ENCODE data around the gene RABGAP1.

Gene RABGAP1

DNA sequence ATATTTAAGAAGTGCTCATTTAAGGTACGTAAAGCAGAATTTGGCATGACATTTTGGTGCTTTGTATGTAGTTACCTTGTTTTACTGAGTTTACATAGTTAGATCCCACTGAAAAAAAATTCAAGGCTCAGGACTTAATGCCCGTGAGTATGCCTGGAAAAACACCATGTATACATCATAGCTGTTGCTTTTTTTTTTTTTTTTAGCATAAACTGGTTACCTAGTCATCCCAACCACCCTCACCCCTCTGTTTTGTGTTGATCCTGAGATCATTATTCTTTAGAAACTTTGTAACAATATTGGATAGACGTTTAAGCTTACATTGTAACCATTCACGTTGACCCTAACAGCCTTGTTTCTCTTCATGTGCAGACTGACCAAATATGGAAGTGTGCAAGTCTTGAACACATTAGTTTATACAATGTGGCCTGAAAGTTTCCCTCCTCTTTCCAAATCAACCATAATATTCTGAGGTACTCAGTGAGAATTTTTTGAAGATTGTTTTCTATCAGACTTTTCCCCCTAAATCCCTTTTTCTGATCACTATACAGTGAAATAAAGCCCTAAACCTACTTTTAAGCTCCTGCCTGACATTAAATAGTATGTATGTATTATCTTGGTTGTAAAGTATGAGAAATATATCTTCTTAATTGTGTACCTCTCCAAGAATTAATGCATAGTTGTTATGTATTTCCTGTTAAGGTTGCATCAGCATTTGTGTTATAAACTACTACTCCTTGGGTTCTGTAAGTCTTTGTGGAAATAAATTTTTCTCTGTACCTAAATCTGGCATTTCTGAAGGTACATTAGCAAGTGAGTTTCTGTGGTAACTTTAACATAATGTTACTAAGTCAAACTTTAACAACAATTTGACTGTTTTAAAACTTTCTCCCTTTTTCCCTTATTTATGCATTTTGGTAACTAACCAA, 4.4 kb downstream of the RABGAP1 start:
- peak; percentile 31 for DNase-seq

DNA sequence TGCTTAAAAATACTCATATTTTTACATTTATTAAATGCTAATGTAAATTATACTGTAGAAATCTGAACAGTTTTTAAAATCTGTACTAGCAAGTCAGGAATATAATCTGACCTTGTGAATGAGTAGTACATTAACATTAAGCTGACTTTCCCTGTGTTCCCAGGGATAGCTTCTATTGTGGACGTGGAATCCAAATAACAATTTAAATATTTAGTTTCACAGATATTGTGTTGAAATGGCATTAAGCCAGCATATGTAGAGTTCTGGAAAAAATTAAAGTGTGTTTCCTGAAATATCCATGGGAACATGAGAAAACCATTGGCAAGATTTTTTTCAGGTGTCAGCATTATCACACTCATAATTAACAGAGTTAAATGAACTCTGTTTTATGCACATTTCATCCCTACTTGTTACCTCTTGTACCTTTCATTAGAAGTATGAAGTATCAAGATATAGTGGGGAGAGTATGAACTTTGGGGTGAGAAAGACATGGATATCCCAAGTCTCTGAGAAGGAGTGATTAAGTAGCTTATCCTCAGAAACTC, 5.7 kb downstream of the RABGAP1 start:
- DNase-seq: no peak

DNA sequence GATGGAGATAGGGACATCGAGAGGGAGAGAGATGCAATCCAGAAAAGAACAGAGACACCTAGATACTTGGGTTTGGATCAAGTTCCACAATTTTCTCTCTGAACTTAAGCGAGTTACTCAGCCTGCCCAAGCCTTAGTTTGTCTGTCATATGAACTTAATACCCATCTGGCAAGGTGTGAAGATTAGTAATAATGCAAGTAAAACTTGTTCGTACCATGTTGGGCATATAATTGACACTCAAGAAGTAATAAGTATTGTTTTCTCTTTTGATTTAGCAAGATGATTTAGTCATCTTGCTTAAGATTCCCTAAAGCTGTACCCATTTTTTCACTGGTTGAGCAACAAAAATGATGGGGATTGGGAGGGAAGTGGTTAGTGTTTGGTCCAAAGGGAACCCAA, 7.5 kb downstream of the RABGAP1 start:
- DNase-seq: no peak

DNA sequence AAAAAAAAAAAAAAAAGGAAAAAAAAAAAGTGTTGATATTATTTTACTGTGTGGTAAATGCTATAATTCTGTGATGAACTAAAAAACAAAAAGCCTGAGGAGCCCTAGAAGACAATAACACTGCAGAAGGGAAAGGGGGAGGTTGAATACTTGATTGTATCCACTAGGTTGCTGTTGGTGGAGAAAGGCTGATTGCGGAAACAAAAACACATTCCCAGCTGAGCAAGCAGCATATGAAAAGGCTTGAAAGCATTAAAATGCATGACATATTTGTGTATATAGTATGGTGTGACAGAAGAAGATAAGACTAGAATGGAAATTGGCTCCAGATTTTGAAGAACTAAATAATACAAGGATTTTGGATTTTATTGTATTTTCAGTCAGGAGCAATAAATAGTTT, 8.9 kb downstream of the RABGAP1 start:
- DNase-seq: no peak

DNA sequence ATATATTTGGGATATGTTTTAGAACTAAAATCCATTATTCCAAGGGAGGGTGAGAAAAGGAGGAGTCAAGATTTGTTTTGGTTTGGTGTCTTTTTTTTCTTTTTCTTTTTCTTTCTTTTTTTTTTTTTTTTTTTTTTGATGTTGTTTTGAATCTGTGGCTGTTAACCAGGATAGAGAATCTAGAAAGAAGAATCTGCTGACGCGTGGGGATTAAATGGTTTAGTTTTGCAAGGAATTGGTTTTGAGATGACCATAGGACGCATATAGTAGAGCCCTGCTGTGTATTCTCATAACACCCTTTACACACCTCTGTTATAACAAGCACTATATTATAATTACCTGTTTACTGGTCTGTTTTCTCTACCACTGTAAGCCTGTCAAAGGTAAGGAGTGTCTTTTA, 9.4 kb downstream of the RABGAP1 start:
- no peak for DNase-seq

DNA sequence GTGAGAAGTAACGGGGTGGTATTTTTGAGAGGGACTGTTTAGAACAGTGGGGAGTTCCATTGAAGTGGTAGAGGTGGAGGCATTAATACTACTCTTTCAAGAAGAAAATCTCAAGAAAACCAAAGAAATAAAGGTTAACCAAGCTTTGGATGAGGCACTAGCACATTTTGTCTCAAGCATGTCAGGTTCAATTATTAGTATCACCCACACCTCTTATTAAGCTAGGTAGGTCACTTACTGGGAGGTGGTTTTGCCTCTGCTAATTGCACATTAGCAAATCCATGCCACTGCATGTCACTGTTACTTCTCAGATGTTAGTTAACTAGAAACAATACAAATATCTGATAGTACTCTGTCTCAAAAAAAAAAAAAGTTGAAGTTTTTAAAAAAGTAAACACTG, 10.2 kb downstream of the RABGAP1 start:
- DNase-seq: no peak

DNA sequence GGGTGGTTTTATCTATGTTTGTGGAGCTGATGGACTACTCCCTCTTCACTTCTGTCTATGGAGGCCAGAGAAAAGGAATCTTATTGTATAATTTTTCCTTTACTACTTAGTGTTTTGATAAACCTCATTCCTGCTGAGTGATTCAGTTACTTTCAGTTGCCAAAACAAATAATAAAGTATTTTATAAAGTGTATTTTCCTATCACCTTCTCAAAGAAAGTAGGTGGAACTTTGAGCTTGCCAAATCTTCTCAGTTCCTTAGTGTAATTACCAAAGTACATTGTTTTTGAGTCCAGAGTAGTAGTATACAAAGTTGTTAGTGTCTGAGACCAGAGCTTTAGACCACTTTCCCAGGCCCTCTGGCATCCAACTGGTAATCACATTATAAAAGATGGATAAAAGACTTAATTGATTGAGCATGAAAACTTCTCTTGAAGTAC, 13.5 kb downstream of the RABGAP1 start:
- DNase-seq: peak; percentile 40

DNA sequence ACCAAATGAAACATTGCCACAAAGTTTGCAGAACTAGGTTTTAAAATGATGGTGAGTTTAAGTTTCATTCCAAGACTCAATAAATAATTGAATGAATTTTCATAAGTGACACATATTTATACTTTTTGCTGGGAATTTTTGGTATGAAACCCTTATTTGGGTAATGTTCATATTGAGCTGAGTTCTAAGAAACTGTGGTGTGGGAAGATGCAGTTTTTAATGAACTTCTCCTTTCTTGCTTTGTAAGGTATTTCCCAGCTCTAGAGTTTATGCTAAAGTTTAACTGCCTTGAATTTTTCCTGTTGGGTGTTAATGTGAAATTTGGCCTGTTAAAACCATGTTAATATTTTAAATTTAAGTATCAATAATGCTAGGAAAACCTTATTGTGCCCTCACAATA, 15.1 kb downstream of the RABGAP1 start:
- DNase-seq: no peak

DNA sequence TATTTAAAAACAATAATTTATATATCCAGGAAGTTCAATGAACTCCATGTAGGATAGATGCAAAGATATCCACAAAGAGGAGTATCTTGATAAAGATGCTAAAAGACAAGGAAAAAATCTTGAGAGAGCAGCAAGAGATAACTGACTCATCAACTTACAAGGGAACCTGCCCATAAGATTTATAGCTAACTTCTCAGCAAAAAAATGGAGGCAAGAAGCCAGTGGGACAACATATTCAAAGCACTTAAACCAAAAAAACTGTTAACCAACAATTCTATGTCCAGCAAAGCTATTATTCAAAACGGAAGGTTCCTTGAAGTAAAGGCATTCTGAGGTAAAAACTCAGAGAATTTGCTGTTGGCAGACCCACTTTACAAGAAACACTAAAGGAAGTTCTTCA, 20.3 kb downstream of the RABGAP1 start:
- DNase-seq: no peak

DNA sequence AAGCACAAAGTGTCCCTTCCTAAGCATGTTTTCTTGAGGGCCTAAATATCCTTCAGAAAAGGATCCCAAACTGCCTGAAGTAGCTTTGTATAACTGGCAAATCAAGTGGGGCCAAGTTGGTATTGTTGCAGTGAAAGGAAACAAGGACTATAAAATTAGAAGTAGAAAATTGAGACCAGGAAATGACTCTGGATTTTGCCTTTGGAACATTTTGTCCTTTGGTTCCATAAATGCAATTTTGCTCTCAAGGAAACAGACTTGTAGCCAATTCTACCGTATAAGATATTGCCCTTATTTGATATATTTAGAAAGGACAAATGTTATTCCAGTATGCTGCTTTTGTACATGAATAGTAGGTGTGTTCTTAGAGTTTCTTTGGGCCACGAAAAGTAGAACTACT, 34.4 kb downstream of the RABGAP1 start:
- DNase-seq: no peak

DNA sequence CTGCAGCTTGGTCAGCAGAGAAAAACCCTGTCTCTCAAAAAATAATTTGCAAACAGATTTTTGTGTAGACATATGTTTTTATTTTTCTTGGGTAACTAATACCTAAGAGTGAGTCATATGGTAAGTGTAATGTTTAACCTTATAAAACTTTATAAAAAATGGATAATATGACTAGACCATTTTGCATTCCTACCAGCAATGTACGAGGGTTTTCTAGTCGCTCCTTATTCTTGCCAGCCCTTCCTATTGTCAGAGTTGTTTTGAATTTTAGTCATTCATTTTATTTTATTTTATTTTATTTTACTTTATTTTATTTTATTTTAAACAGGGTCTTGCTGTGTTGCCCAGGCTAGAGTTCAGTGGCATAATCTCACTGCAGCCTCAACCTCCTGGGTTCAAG, 37.8 kb downstream of the RABGAP1 start:
- peak; percentile 55 for DNase-seq

DNA sequence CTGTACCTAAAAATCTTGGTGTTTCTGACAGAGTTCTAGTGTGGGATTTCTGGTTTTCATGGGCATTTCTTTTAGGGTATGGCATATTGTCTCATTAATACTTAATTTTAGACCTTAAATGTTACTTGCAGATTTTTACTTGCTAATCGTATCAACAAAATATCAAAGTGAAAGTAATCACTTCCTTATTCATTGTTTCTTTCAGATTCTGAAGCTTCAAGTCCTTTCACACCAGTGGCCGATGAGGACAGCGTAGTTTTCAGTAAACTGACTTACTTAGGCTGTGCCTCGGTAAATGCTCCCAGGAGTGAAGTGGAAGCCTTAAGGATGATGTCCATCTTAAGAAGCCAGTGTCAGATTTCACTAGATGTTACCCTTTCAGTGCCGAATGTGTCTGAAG, 45.2 kb downstream of the RABGAP1 start:
- DNase-seq: no peak

DNA sequence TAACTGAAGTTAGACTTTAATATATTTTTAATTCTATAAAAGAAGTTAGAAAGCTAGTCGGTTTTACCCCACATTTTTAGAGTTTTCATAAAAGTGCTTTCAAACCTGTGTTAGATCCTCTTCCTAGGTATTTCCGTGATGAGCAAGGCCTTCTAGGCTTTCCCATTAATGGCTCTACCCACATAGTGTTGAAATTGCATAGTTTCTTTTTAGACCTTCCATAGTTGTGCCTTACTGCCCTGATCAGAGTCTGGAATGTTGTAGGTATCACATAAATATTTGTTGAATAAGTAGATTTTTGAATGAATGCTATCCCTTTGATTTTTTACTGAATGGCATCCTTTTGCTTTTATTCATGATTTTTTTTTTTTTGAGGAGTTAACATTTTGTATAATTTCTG, 47.3 kb downstream of the RABGAP1 start:
- DNase-seq: no peak

DNA sequence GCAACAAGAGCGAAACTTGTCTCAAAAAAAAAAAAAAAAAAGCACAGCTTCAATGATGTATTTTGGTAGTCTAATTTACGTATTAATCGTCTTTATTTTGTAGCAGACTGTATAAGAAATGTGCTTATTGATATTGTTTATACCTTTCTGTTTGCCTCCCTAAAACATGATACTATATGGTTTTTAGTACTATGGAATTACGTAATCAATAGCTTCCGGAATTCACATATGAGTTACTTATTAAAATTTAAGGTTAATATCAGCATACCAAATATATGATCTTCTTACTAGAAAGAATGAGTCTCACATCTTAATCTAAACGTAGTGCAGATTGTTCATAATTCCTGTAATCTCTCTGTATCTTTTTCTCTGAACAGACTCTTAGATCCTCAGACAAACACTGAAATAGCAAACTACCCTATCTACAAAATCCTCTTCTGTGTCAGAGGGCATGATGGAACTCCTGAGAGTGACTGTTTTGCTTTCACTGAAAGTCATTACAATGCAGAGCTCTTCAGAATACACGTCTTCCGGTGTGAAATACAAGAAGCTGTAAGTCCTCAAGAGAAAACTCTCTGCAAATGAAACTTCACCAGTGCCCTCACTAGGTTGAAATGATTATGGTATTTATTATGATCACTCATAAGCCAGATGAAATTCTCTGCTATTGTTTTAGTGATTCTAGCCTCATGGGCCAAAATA, 48.3 kb downstream of the RABGAP1 start:
- DNase-seq: no peak

DNA sequence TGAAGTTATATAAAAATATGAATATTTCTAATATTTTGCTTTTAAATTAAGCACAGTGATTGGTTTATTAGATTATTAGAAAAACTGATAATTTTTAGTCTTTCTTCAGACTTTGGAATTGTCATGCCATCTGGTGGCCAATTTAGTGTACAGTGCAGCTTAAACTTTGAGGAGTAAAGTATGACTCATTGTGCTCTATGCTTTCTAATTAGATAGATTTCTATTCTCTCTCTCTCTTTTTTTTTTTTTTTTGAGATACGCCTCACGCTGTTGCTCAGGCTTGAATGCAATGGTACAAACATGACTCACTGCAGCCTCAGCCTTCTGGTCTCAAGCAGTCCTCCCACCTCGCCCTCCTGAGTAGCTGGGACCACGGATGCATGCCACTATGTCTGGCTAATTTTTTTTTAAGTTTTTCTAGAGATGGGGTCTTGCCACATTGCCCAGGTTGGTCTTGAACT, 50.6 kb downstream of the RABGAP1 start:
- DNase-seq: peak; percentile 87

DNA sequence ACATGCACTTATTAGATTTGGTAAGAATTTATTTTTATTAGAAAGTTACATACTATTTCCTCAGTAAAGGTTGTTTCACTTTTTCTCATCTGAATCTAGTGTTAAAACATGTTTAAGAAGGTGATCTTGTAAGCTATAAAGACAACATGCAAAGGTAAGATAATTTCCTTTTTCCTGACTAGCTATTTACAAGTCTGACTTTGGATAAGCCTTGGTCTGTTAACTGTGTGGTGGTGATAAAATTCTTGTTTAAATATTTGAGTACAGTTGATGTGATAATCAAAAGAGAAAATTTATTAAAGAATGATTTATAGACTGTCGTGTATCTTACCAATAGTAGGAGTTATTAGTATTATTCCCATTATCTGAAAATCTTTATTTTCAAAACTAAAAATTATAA, 55.8 kb downstream of the RABGAP1 start:
- no peak for DNase-seq

DNA sequence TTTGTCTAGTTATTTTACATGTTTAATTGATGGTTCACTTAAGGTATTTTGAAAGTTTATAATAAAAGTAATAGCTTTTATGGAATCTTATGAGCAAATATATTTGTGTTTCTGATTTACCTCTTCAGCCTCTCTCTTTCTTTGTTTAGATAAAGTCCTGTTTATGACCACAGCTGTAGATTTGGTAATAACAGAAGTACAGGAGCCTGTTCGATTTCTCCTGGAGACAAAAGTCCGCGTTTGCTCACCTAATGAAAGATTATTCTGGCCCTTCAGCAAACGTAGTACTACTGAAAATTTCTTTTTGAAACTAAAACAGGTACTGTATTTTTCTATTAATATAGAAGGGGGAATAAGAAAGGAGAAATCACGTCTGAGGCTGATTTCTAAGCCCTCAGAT, 57.6 kb downstream of the RABGAP1 start:
- no peak for DNase-seq

DNA sequence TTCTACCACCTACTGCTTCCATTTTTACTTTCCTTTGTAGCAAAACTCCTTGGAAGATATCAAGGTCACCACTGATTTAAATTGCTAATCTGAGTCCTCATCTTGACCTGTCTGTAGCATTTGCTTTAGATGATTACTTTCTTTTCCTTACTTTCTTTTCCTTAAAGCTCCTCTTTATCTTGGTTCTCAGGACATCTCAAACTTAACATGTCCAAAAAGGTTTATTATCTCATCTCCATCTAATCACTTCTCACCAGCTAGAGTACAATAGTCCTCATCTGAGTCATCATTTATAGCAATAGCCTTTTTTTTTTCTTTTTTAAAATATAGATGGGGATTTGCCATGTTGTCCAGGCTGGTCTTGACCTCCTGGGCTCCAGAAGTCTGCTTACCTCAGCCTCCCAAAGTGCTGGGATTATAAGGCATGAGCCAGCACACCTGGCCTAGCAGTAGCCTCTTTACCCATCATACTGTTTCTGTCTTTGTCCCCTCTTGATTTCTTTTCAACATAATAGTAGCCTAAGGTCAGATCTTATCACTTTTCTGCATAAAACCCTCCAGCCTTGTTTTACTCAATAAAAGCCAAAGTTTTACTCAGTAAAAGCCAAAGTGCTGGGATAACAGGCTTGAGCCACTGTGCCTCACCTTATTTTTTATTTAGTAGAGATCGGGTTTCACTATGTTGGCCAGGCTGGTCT, 59.7 kb downstream of the RABGAP1 start:
- no peak for DNase-seq

DNA sequence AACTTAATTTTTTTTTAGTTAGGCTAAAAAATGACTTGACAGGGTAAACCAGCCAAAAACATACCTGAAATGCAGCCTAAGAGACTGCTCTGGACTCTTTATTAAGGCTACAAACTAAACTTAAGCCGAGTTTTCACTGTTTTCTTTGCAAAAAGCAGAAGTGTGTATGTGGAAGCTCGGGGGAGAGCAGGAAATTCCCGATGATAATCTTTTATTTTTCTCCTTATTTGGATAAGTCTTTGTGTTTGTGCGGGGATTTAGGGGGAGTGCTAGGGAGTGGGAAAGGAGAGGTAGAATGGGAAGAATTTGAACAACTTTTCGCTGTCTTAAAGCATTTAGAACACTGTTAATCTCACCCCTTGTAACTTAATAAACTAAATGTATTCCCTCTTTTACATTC, 61.9 kb downstream of the RABGAP1 start:
- peak; percentile 51 for DNase-seq

DNA sequence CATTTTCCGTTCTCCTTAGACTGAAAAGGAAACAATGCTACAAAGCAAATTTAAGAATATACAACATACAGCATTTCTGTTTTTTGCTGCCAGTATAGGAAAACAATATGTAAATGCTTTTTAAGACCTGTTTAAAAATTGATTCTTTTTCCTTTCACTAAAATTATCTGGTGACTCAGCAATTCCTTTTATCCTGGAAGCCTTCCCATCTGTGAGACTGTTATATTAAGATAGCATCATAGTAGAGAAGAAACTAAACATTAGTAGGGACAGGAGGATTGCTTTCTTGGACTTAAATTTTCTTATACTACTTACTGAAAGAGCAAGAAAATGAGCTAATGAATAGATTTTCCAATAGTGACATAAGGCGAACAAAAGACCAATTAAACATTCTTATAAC, 62.6 kb downstream of the RABGAP1 start:
- peak; percentile 45 for DNase-seq

DNA sequence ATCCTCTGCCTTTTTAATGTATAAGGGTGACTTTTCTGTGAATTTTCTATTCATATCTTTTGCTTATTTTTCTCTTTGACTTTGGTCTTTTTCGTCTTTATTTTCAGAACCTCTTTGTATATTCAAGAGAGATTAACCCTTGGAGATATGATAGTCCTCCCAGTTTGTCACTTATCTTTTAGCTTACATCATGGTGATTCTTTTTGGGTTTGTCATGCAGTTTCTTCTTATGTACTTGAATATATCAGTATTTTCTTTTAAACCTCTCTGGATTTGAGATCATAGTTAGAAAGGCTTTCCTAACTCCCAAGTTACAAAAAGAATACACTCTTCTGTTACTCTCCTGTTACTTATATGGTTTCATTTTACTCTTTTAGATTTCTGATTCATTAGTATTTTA, 65.1 kb downstream of the RABGAP1 start:
- DNase-seq: no peak

DNA sequence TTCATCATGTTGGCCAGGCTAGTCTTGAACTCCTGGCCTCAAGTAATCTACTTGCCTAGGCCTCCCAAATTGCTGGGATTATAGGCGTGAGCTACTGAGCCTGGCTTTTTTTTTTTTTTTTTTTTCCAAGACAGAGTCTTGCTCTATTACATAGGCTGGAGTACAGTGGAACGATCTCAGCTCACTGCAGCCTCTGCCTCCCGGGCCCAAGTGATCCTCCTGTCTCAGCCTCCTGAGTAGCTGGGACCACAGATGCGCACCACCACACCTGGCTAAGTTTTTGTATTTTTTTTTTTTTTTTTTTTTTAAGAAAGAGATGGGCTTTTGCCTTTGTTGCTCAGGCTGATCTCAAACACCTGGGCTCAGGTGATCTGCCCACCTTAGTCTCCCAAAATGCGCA, 66.4 kb downstream of the RABGAP1 start:
- DNase-seq: no peak

DNA sequence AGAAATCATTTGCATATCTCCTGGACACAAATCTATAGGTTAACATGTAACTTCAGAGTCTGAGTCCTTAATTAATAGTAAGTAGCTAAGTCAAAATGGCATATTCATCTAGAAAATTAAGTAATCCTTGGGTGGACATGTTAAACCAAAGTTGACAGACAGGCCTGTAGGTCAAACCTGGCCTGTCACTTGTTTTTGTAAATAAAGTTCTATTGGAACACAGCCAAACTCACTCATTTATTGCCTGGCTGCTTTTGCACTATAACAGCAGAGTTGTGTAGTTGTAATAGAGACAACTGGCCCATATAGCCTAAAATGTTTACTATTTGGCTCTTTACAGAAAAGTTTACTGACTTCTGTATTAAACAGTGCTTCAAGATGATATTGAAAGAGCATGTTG, 68.1 kb downstream of the RABGAP1 start:
- DNase-seq: no peak

All from HCEC 1CT (cell line).